Coronary artery (tissue), 2 donors: ENCODE results near the gene NOP16.

ENCODE experiments used
- DNase-seq: peaks from one replicate; pipeline ENCODE4 v3.0.0-alpha.2; 2017; ENCODE audit warnings: low spot score
- H3K27ac ChIP-seq, 2 donors: fragments of 200-600 bp; sonication (generic); one replicate each; pipeline ENCODE4 v1.5.1; 2016 to 2019
- H3K4me3 ChIP-seq: fragments of 200-600 bp; sonication (generic); 2 replicates; pipeline ENCODE4 v1.5.1; 2016; ENCODE audit warnings: mild to moderate bottlenecking, moderate library complexity
- CTCF ChIP-seq: fragments of 200-600 bp; sonication (generic); IDR thresholded peaks from one replicate; pipeline ENCODE4 v1.5.1; 2019; ENCODE audit warnings: antibody characterized with exemption

NOP16 gene

GRCh38 chr5:176401281-176402205 lies 13.1 kb upstream of the NOP16 start:
- no peak for DNase-seq
- TF ChIP-seq CTCF = no peak
- Histone ChIP-seq H3K4me3 (no peak overlapping the region), H3K27ac (no peak overlapping the region)

- Histone ChIP-seq H3K27ac (no peak overlapping the region), H3K4me3 (no peak overlapping the region)
- no peak for DNase-seq
- TF ChIP-seq CTCF = no peak
Observed at GRCh38 chr5:176400382-176401156, 12.2 kb upstream of the NOP16 start.

- no peak overlapping the region for H3K4me3 ChIP-seq
- no peak for TF ChIP-seq CTCF
- no peak for DNase-seq
- H3K27ac ChIP-seq = no peak overlapping the region
Observed at GRCh38 chr5:176397736-176398420, 9.5 kb upstream of the NOP16 start.

- no peak for TF ChIP-seq CTCF
- Histone ChIP-seq H3K4me3 (no peak overlapping the region), H3K27ac (no peak overlapping the region)
- no peak for DNase-seq
Observed at GRCh38 chr5:176396330-176396729, 7.9 kb upstream of the NOP16 start.

- TF ChIP-seq CTCF = no peak
- Histone ChIP-seq H3K27ac (no peak overlapping the region), H3K4me3 (no peak overlapping the region)
- no peak for DNase-seq
Observed at GRCh38 chr5:176394881-176395675, 6.7 kb upstream of the NOP16 start.

GRCh38 chr5:176394096-176394495 lies 5.7 kb upstream of the NOP16 start:
- DNase-seq = no peak
- no peak for TF ChIP-seq CTCF
- H3K4me3 ChIP-seq = no peak overlapping the region

More at GRCh38 chr5:176394096-176394495, 5.7 kb upstream of the NOP16 start:
- H3K27ac ChIP-seq = no peak overlapping the region
